HG02623 (cell line): ENCODE results near the gene GAST.
"Not testable (repeated sequence)": the region's sequence is repeated elsewhere in the genome, so short reads cannot be mapped to it uniquely, and the experiment has no call there.

Experiments
- ATAC-seq: cut with Tn5 transposase; IDR thresholded peaks from one replicate; pipeline ENCODE4 v1.9.1; 2021; ENCODE audit warnings: moderate library complexity; ENCODE audit not compliant: unreplicated experiment

GAST gene

DNA sequence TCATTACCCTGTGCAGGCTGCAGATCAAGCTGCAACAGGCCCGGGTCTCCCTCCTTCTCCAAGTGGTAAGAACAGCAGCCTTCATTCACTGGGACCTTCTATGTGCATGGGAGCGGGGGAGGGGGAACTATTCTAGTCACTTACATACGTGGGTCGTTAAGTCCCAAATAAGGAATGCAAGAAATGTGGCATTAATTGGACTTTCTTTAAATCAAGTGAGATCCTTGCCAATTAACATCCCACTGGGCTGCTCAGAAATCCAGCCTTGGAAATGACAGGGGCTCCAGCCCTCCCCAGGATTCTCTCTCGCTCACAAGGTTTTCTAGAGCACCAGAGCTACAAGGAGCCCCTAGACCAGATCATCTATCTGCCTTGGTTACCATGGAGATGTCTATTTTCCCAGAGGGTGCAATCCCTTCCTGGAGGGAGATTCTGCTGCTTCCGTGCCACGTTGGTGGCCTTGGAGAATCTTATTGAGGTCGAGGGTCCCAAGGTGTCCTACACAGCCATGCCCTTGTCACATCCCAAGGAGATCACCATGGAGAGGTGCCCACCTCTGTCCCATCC, 28.6 kb upstream of the GAST start:
- no peak for ATAC-seq

DNA sequence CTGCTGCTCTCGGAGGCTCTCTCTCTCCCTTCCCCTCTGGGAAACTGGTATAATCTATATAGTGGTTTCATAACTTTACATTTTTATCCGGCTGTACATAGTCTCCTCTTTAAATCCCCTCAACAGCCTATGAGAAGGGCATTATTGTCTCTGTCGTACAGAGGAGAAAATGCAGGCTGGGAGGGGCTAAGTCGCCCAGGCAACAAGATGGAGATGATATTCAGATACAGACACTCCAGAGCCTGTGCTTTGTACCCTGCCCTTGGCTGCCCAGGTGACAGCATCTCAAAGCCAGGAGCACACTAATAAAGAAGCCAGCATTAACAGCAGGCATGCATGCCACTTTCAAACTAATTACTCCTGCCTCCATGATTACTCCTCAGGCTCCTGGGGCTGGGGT, 28.1 kb upstream of the GAST start:
- ATAC-seq: no peak

DNA sequence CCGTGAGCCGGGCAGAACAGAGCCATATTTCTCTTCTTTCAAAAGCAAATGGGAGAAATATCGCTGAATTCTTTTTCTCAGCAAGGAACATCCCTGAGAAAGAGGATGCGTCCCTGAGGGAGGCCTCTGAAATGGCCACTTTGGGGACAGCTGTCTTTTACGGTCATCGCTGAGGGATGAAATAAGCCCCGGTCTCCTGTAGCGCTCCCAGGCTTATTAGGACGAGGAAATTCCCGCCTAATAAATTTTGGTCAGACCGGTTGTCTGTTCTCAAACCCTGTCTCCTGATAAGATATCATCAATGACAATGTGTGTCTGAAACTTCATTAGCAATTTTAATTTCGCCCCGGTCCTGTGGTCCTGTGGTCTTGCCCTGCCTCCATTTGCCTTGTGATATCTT, 26.4 kb upstream of the GAST start:
- ATAC-seq: not testable (repeated sequence)

DNA sequence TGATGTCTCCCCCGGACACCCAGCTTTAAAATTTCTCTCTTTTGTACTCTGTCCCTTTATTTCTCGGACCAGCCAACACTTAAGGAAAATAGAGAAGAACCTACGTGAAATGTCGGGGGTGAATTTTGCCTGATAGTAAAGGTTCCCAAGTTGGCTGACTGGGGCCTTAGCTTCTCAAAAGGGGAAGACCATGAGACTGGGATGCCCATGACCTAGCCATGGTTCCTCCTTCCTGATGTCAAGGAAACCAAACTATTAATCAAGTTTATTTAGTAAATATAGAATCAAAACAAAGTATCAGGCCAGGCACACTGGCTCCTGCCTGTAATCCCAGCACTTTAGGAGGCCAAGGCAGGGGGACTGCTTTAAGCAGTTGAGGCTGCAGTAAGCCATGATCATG, 25.9 kb upstream of the GAST start:
- no peak for ATAC-seq

DNA sequence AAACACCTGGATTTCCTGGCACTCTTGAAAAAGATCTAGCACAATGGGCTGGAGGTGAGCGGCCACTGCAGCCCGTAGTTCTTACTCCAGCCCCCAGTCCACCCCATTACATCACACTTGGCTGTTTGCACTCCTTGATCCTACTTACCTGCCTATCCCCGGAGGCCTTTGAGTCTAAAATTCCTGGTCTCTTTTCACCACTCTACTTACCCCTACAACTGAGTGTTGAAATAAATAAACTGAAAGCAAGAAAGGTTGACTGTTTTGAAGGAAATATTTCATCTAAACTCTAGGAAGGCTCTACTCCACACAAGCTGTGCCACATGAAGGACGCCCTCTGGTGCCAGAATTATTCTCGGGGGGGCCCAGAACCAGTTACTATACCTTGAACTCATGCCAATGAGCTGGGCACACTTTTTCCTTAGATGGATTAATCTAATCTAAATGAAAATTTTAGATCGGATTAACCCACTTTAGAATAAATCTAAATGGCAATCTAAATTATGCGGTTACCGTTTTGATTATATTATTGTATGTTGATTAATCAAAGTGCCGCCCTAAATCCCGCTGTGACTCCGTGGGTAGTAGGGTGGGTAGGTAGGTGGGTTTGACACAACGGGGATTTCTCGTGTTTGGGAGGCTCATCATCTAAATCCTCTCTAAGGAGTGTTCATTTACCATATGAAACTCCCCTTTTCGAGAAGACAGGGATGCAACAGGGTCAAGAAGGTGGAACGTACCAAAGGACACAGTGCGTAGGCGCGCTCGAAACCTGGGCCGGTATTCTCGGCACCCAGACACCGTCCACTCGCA, 24.1 kb upstream of the GAST start:
- no peak for ATAC-seq

DNA sequence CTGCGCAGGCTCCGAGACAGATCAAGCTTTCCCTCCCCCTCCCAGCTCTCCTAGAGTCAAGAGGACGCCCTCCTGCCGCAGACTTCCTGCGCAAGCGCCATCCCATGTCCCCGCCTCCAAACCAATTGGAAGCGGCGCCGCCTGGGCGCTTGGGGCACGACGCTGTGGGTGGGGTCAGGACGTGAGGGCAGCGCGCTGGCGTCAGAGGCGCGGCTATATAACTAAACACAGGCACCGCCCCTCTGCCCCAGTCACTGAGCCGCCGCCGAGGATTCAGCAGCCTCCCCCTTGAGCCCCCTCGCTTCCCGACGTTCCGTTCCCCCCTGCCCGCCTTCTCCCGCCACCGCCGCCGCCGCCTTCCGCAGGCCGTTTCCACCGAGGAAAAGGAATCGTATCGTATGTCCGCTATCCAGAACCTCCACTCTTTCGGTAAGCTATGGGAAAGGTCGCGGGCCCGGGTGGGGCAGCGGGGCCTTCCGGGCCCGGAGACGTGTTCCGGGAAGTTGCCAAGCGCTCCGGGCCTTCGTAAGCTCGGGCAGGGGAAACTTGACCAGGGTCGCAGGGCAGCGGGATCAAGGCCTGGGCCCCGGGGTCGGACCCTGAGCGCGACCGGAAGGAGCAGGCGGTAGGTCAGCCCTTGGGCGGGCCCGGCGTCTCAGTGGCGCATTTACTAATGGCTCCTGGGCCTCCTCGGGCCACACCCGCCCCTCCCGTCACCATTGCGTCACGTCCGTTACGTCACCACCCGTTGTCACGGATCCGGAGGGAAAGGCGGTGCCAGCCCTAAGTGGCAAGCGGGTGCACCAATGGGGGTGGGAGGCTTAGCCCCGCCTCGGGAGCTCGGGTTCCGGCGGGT, 23.3 kb upstream of the GAST start, which contains the start of gene EIF1:
Gene EIF1, plus strand, starts transcription at position 245 of the 856 bp plus-strand sequence. Its CDS starts 154 bp downstream, at position 399.
- peak; percentile 68 for ATAC-seq

DNA sequence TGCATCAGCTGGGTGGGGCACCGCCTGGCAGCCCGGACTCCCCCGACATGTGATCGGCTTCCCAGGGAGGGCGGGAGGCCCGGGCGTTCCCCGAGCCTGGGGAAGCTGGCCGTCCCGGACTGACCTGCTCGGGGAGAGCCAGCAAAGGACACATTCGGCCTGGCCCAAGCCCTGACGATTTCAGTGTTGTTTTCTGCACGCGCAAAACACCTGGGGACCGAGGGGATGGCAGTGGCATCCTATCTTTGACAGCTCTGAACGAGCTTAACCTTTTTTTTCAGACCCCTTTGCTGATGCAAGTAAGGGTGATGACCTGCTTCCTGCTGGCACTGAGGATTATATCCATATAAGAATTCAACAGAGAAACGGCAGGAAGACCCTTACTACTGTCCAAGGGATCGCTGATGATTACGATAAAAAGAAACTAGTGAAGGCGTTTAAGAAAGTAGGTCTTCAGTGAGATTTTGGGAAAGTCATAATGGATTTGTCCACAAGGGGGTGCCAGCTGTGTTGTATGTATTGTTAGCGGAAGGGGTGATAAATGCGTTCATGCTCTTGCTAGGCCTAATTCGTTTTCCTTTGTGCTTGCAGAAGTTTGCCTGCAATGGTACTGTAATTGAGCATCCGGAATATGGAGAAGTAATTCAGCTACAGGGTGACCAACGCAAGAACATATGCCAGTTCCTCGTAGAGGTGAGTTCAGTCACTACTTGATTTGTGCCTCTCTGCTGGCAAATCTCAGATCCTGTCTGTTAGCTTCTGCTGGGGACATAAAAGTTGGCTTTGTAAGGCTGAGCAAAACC, 22.4 kb upstream of the GAST start:
- no peak for ATAC-seq

DNA sequence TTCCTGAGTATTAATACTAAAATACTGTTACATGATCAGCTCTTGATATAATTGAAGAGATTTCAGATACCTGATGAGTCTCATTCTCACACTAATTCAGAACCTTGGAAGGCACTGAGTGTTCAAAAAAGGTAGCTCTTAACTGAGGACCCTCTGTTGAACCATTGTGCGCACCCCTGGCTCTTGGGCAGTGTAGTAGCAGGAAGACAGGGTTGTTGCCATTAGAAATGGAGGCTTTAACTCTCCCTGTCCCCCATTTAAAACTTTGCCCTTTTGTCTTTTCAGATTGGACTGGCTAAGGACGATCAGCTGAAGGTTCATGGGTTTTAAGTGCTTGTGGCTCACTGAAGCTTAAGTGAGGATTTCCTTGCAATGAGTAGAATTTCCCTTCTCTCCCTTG, 21.6 kb upstream of the GAST start:
- no peak for ATAC-seq

DNA sequence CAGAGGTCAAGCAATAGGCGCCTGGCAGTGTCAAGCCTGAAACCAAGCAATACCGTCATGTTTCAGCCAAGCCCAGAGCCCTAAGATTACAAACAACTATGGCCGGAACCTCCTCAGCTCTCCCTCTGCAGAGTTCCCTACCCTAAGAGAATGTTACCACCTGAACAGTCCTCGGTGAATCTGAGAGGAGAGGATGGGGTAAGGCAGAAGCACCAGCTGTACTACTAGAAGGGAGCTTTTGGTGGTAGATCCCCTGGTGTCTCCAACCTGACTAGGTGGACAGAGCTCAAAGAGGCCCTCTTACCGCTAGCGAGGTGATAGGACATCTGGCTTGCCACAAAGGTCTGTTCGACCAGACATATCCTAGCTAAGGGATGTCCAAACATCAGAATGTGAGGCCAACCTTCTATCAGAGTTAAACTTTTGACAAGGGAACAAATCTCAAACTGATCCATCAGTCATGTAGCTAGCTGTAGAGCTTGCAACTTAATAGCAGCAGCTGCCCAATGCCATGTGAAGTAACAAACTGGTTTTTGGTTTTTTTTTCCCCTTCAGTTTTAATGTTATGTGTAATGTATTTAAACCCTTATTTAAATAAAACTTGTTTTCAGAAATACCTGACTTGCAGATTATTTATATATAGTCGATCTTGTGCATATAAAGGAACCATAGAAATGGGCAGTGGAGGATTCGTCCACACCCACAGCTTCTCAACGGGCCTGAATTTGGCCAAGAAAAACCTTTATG, 20.9 kb upstream of the GAST start:
- no peak for ATAC-seq

DNA sequence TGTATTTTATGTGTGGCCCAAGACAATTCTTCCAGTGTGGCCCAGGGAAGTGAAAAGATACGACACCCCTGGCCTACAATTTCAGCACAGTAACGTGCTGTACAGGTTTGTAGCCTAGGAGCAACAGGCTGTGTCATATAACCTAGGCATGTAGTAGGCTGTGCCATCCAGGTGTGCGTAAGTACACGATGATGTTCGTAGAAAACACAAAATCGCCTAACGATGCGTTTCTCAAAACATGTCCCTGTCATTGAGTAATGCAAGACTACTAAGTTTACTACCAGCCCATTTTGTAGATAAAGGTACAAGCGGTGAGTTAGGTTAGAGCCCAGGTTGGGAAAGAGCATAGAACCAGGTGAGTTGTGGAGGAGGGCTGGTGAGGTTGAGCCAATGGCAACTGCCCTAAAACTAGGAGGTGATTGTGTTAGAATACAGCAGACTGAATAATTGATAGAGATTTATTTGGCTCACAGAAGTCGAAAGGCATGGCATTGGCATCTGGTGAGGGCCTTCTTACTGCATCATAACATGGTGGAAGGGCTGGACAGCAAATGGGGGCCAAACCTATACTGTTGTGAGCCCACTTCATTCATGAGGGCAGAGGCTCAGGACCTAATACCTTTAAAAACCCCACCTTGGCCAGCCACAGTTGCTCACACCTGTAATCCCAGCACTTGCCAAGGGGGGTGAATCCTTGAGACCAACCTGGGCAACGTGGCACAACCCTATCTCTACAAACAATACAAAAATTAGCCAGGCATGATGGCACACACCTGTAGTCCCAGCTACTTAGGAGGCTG, 19.2 kb upstream of the GAST start:
- no peak for ATAC-seq

DNA sequence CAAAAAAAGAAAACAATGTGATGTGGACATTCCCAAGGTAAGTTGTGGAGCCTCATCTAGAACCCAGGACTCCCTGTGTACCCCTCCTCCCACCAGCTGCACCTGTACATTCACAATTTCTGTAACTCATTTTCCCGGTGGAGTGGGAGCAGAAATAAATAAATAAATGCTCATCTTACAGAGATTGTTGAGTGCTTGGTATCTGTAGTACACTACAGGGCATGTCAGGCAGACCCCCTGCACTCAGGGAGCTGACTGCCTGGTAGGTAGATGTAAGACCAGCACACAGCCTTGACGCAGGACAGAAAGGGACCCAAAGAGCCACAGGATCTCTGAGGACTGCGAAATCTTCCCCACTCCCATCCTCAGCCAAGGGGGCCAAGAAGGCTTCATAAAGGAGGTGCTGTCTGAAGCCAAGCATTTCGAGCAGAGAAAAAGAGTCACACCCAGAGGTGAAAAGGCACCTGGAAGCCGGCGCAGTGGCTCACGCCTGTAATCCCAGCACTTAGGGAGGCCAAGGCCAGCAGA, 16.9 kb upstream of the GAST start:
- no peak for ATAC-seq

DNA sequence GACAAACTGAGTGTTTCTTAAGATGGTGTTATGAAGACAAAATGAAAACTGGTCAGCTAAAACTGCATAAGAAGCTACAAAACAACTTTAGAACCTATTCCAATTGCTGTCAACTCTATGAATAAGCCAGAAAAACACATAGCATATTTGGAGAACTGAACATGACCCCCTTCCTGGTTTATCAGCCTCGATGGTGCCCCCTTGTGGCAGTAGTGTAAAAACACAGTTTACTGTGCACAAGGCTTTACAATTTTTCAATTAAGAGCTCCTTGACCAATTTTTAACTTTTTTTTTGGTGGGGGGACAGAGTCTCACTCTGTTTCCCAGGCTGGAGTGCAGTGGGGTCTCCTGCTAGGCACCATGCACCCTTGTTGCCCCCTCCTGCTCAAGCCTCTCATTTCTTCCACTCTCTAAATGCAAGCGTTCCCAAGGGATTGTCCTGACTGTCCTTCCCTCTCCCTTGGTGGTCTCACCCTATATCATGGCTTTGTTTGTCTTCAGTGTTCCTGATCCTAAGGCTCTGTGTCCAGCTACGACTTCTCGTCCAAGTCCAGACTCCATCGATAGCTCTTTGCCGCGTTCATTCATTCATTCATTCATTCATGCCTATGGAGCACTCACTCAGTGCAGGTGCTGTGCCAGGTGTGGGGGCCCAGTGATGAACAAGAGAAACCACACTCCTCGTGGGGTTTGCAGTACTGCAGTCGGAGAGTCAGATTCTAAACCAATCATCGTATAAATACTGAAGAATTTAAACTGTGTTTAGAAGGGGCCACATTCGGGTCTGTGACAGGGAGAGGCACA, 16.0 kb upstream of the GAST start:
- no peak for ATAC-seq

DNA sequence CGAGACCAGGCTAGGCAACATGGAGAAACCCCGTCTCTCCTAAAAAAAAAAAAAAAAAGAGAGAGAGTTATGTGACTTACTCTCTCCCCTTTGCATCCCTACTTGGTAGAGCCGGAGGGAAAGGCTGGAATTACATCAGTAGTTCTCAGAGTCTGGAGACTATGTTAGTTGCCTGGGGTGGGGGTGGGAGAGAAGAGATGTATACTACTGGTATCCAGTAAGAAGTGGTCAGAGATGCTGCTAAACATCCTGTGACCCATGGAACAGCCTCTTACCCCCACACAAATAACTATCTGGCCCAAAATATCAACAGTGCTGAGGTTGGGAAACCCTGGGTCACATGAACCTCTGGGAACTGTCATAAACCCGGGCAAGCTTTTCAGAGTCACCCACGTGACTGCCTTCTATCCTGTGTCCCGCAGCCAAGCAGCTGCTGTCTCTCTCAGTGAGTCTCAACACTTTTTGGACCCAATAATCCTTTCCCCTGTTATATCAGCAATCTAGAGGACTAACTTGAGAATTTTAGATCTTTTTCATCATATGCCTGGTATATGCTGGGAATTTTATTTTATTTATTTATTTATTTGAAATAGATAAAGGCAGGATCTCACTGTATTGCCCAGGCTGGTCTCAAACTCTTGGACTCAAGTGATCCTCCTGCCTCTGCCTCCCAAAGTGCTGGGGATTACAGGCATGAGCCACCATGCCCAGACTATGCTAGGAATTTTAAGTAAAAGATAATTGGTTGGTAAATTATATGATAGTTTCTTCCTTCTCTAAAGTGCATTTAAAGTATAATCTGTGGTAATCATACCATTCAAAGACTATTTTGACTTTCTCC, 14.8 kb upstream of the GAST start:
- no peak for ATAC-seq

DNA sequence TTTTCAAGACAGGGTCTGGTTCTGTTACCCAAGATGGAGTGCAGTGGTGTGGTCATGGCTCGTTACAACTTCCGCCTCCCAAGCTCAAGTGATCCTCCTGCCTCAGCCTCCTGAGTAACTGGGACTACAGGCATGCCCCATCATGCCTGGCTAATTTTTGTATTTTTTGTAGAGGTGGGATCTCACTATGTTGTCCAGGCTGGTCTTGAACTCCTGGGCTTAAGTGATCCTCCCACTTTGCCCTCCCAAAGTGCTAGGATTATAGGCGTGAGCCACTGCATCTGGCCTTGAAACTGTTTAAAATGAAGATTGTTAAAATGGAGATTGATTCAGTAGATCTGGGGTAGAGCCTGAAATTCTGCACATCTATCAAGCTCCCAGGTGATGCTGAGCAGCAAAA, 11.3 kb upstream of the GAST start:
- not testable (repeated sequence) for ATAC-seq

DNA sequence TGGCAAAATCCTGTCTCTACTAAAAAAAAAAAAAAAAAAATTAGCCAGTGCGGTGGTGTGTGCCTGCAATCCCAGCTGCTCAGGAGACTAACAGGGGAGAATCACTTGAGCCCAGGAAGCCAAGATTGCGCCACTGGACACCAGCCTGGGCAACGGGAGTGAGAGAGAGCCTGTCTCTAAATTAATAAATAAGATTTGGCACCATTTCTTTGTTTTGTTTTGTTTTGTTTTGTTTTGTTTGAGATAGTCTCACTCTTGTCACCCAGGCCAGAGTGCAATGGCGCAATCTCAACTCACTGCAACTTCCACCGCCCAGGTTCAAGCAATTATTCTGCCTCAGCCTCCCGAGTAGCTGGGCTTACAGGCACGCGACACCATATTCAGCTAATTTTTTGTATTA, 9.4 kb upstream of the GAST start:
- ATAC-seq: no peak

DNA sequence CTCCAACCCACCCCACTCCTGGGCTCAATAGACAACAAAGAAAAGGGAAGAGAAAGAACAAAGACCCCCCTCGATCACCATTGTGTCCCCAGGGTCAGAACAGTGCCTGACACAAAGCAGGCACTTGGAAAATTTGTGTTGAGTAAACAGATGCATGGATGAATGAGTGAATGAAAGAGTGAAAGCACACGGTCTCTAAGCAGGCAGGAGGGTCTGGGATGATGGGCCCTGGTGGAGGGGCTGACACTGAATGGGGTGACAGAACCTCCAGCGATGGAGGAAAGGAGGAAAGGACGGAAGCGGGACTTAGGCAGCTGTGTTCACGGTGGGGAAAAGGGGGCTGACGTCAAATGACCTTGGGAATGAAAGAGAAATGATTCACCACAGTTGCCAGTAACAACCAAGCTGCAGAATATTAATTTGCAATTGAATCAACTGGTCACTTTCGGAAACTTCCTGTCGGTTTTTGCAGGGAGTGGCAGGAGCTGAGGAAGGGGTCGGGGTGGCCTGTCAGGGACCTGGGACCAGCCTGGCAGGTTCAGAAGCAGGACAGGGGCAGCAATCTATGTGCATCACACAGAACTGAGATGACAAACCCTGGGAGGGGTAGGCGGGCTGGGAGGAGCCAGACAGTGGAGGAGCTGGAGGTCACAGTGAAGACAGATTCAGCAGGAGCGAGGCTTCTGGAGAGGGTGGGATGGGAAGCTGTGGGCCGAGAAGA, 6.7 kb upstream of the GAST start:
- ATAC-seq: no peak
